GM21515 (cell line): ENCODE measurements around the gene IFI35.
"Not testable (repeated sequence)": the region's sequence is repeated elsewhere in the genome, so short reads cannot be mapped to it uniquely, and the experiment has no call there.

ENCODE experiments used
- ATAC-seq: cut with Tn5 transposase; IDR thresholded peaks from one replicate; pipeline ENCODE4 v1.9.1; 2021; ENCODE audit not compliant: unreplicated experiment

Gene IFI35

GRCh38 chr17:42997390-42997983, 9.1 kb upstream of the IFI35 start:
- ATAC-seq: no peak

- ATAC-seq: peak; percentile 82
Measured at GRCh38 chr17:42997984-42998938, 8.3 kb upstream of the IFI35 start, which contains the start of gene RPL27. Gene RPL27, plus strand, starts transcription at chr17:42998419. Its CDS starts 332 bp downstream, at chr17:42998751.

GRCh38 chr17:42999003-42999525, 7.5 kb upstream of the IFI35 start:
- no peak for ATAC-seq

- ATAC-seq: not testable (repeated sequence)
Measured at GRCh38 chr17:43000894-43001293, 5.7 kb upstream of the IFI35 start.

DNA sequence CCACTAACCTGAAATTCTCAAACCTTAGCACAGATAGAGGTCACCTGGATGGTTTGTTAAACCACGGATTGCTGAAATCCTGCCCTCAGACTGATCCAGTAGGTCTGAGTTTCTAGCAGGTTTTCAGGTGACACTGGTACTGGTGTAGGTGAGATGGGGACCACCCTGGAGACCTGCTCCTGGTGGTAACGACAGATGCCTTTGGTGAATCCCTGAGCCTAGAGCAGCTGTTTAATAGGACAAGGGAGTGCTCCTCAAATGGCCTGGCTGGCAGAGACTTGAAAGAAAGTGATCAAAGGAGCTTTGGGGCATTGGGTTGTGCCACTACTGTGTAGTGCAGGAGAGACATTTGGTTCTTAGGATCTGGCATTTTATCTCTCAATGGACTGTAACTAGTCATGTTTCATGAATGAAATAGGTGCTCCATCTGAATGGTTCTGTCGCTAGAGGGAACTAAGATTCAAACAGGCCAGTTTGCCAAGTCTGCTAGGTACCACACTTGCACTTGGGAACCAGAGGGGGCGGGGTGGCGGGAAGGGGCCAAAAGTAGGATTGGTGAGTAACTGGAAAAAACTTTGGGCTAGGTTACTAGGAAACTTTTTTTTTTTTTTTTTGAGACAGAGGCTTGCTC, 2.9 kb upstream of the IFI35 start:
- ATAC-seq: no peak

GRCh38 chr17:43010667-43011308, 4.2 kb downstream of the IFI35 start:
- no peak for ATAC-seq

GRCh38 chr17:43011728-43012472, 5.3 kb downstream of the IFI35 start:
- ATAC-seq: no peak

- no peak for ATAC-seq
Measured at GRCh38 chr17:43013296-43013695, 6.7 kb downstream of the IFI35 start.

DNA sequence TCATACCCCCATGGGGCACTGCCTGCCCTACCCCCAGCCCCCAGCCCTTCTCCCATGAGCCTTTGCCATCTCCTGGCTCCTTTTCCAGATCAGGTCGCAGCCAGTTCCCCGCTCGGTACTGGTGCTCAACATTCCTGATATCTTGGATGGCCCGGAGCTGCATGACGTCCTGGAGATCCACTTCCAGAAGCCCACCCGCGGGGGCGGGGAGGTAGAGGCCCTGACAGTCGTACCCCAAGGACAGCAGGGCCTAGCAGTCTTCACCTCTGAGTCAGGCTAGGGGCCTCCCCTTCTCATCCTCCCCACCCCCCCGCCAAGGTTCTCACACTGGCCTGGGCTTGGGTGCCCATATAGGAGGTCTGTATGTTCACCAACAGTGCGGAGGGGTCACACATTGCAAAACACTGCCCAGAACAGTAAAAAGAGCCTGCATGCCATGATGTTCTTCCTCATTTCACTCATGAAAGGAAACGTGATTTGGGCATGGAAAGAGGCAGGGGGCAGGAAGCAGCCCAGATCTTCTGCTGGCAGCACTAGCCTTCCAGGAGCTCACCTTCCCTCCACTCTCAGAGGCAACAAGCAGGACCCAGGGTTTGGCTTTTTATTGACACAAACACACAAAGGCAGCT, 7.5 kb downstream of the IFI35 start:
- no peak for ATAC-seq

- no peak for ATAC-seq
Measured at GRCh38 chr17:43014649-43015542, 8.3 kb downstream of the IFI35 start.

DNA sequence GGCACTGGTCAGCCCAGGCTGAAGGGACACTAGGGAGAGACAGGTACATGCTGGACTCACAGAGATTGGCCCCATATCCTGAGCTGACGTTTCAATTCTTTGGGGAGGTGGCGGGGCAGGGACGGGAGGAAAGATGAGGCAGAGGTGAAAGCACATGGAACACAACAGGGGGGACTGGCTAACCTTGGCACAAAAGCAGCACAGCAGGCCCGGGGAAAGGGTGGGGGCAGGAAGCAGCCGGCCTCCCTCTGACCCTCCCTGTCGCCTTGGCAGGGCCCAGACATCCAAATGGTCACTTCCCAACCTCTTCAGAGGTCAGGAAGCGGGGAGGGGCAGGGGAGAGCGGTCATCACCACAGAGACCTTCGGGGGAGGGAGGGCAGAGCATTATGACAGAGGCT, 9.0 kb downstream of the IFI35 start:
- ATAC-seq: no peak

DNA sequence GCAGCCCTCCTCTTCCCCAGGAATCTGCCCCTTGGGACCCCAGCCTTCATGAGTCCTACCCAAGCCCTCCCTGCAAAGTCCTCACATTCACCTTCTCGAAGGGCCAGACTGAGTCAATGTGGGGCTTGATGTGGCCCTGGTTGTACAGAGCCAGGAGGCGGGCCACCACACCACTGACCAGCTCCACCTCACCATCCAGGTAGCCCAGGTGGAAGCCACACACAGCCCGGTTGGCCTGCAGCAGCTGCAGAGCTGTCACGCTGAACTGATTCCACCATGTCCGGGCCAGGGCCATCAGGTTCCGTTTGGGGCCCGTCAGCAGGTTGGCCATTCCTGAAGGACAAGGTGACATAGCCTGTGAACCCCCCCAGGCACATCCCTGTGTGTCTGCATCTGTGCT, 9.6 kb downstream of the IFI35 start:
- no peak for ATAC-seq

- ATAC-seq: no peak
Measured at GRCh38 chr17:43018008-43018853, 11.6 kb downstream of the IFI35 start.

GRCh38 chr17:43018932-43019331, 12.3 kb downstream of the IFI35 start:
- no peak for ATAC-seq

- no peak for ATAC-seq
Measured at GRCh38 chr17:43019418-43019817, 12.8 kb downstream of the IFI35 start.

GRCh38 chr17:43020030-43020621, 13.5 kb downstream of the IFI35 start:
- ATAC-seq: no peak
